Measurements from ENCODE around the gene TPST2.

DNA sequence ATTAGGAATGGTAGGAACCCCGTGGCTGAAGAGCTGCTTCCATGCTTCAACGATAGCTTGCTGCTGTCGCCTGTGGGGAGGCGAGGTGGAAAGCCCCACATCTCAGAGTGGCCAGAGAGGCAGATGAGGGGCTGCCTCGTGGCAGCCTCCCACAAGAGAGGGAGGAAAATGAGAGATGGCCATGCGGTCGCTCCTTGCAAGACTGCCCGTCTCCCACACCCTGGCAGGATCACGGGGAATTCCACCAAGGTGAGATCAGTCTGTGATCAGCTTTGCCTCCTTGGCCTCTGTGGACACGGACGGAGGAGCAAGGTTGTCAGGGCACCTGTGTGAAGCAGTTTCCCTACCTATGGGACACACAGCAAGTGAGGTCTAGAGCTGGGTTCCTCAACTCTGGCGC, 34.9 kb upstream of the TPST2 start:
- TF ChIP-seq, protein P1, sequence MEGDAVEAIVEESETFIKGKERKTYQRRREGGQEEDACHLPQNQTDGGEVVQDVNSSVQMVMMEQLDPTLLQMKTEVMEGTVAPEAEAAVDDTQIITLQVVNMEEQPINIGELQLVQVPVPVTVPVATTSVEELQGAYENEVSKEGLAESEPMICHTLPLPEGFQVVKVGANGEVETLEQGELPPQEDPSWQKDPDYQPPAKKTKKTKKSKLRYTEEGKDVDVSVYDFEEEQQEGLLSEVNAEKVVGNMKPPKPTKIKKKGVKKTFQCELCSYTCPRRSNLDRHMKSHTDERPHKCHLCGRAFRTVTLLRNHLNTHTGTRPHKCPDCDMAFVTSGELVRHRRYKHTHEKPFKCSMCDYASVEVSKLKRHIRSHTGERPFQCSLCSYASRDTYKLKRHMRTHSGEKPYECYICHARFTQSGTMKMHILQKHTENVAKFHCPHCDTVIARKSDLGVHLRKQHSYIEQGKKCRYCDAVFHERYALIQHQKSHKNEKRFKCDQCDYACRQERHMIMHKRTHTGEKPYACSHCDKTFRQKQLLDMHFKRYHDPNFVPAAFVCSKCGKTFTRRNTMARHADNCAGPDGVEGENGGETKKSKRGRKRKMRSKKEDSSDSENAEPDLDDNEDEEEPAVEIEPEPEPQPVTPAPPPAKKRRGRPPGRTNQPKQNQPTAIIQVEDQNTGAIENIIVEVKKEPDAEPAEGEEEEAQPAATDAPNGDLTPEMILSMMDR (IDR thresholded peaks at IDR 0.05): no peak
- TF ChIP-seq JUN (IDR thresholded peaks at IDR 0.05): no peak
- no peak for TF ChIP-seq BHLHE40 (IDR thresholded peaks at IDR 0.05; ENCODE audit: low read depth, low read length)
- TF ChIP-seq POLR2A (IDR thresholded peaks at IDR 0.05; ENCODE audit: low read length): no peak
- TF ChIP-seq, protein P2, sequence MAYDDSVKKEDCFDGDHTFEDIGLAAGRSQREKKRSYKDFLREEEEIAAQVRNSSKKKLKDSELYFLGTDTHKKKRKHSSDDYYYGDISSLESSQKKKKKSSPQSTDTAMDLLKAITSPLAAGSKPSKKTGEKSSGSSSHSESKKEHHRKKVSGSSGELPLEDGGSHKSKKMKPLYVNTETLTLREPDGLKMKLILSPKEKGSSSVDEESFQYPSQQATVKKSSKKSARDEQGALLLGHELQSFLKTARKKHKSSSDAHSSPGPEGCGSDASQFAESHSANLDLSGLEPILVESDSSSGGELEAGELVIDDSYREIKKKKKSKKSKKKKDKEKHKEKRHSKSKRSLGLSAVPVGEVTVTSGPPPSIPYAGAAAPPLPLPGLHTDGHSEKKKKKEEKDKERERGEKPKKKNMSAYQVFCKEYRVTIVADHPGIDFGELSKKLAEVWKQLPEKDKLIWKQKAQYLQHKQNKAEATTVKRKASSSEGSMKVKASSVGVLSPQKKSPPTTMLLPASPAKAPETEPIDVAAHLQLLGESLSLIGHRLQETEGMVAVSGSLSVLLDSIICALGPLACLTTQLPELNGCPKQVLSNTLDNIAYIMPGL (CRISPR knock-in tag; IDR thresholded peaks at IDR 0.05; ENCODE audit: borderline replicate concordance): no peak
- TF ChIP-seq, protein P3, sequence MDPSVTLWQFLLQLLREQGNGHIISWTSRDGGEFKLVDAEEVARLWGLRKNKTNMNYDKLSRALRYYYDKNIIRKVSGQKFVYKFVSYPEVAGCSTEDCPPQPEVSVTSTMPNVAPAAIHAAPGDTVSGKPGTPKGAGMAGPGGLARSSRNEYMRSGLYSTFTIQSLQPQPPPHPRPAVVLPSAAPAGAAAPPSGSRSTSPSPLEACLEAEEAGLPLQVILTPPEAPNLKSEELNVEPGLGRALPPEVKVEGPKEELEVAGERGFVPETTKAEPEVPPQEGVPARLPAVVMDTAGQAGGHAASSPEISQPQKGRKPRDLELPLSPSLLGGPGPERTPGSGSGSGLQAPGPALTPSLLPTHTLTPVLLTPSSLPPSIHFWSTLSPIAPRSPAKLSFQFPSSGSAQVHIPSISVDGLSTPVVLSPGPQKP (IDR thresholded peaks at IDR 0.05; ENCODE audit: low read depth, low read length): no peak
- TF ChIP-seq PHF8 (IDR thresholded peaks at IDR 0.05; ENCODE audit: borderline replicate concordance, low read depth): no peak
- no peak for TF ChIP-seq CHD2 (IDR thresholded peaks at IDR 0.05; ENCODE audit: low read length, partially characterized antibody)
- no peak for TF ChIP-seq KDM5A (IDR thresholded peaks at IDR 0.05)
- TF ChIP-seq MAX (IDR thresholded peaks at IDR 0.05): no peak
